ENCODE measurements around the gene AFM. TPM values are rescaled to one million over a fixed set of nuclear protein-coding genes. Genes with fewer than 3 reads are reported as not detected.

AFM gene
- not detected in 2 replicates for total RNA-seq

- H3K4me1 Mint-ChIP-seq (ENCODE audit: low read depth) = no peaks in the 10 kb centered on the region
- no peaks in the 10 kb centered on the region for H3K36me3 Mint-ChIP-seq (ENCODE audit: low read depth)
- no peaks in the 10 kb centered on the region for H3K9me3 Mint-ChIP-seq
- H3K27me3 Mint-ChIP-seq (ENCODE audit: insufficient read depth) = no peaks in the 10 kb centered on the region
- no peak within 1 kb of the TSS for H3K4me3 Mint-ChIP-seq
- intact Hi-C loops (cut with micrococcal nuclease) = no loop called here
- H3K27ac Mint-ChIP-seq = no peak within 1 kb of the TSS
- DNase-seq (ENCODE audit: low spot score) = no peak
These were observed at the start of gene AFM for GRCh38 chr4:73481358-73481757. Gene AFM (plus strand): TSS chr4:73481745. CDS start chr4:73481776, 31 bp downstream.

- Mint-ChIP-seq H3K27ac (no peak overlapping the region), H3K4me1 (ENCODE audit: low read depth) (no peaks in the 10 kb centered on the region), H3K27me3 (ENCODE audit: insufficient read depth) (peaks cover 3% of the 10 kb centered on the region), H3K9me3 (no peaks in the 10 kb centered on the region), H3K4me3 (no peak overlapping the region), H3K36me3 (ENCODE audit: low read depth) (no peaks in the 10 kb centered on the region)
- no peak for DNase-seq (ENCODE audit: low spot score)
- intact Hi-C loops (cut with micrococcal nuclease) = no loop called here
These were observed 49.8 kb upstream of the AFM start for GRCh38 chr4:73431813-73432168.

DNA sequence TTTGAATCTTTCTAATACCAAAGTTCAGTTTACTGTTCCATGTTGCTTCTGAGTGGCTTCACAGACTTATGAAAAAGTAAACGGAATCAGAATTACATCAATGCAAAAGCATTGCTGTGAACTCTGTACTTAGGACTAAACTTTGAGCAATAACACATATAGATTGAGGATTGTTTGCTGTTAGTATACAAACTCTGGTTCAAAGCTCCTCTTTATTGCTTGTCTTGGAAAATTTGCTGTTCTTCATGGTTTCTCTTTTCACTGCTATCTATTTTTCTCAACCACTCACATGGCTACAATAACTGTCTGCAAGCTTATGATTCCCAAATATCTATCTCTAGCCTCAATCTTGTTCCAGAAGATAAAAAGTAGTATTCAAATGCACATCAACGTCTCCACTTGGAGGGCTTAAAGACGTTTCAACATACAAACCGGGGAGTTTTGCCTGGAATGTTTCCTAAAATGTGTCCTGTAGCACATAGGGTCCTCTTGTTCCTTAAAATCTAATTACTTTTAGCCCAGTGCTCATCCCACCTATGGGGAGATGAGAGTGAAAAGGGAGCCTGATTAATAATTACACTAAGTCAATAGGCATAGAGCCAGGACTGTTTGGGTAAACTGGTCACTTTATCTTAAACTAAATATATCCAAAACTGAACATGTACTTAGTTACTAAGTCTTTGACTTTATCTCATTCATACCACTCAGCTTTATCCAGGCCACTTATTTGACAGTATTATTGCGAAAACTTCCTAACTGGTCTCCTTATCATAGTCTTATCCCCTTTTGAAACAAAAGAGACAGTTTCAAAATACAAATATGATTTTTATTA, 49.2 kb upstream of the AFM start:
- Mint-ChIP-seq H3K36me3 (ENCODE audit: low read depth) (no peaks in the 10 kb centered on the region), H3K27me3 (ENCODE audit: insufficient read depth) (peaks cover 3% of the 10 kb centered on the region), H3K4me3 (no peak overlapping the region), H3K27ac (no peak overlapping the region), H3K9me3 (no peaks in the 10 kb centered on the region), H3K4me1 (ENCODE audit: low read depth) (no peaks in the 10 kb centered on the region)
- intact Hi-C loops (cut with micrococcal nuclease) = no loop called here
- DNase-seq (ENCODE audit: low spot score) = no peak

- no peak overlapping the region for H3K4me3 Mint-ChIP-seq
- H3K9me3 Mint-ChIP-seq = no peaks in the 10 kb centered on the region
- H3K27me3 Mint-ChIP-seq (ENCODE audit: insufficient read depth) = peaks cover 3% of the 10 kb centered on the region
- intact Hi-C loops (cut with micrococcal nuclease) = no loop called here
- H3K36me3 Mint-ChIP-seq (ENCODE audit: low read depth) = no peaks in the 10 kb centered on the region
- no peak overlapping the region for H3K27ac Mint-ChIP-seq
- H3K4me1 Mint-ChIP-seq (ENCODE audit: low read depth) = no peaks in the 10 kb centered on the region
- no peak for DNase-seq (ENCODE audit: low spot score)
These were observed 48.4 kb upstream of the AFM start for GRCh38 chr4:73433140-73433539.

DNA sequence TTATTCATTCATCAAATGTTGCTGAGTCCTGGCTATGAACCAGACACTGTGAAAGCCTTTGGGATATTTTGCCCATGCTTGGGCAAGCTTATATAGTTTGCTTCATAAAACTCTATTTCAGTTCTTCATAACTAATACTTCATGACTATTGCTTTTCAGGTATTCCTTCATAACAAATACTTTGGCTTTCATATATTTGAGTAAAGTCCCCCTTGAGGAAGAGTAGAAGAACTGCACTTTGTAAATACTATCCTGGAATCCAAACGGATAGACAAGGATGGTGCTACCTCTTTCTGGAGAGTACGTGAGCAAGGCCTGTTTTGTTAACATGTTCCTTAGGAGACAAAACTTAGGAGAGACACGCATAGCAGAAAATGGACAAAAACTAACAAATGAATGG, 47.2 kb upstream of the AFM start:
- Mint-ChIP-seq H3K27ac (no peak overlapping the region), H3K9me3 (no peaks in the 10 kb centered on the region), H3K27me3 (ENCODE audit: insufficient read depth) (peaks cover 5% of the 10 kb centered on the region), H3K4me3 (no peak overlapping the region), H3K4me1 (ENCODE audit: low read depth) (no peaks in the 10 kb centered on the region), H3K36me3 (ENCODE audit: low read depth) (no peaks in the 10 kb centered on the region)
- intact Hi-C loops (cut with micrococcal nuclease) = no loop called here
- DNase-seq (ENCODE audit: low spot score) = no peak

DNA sequence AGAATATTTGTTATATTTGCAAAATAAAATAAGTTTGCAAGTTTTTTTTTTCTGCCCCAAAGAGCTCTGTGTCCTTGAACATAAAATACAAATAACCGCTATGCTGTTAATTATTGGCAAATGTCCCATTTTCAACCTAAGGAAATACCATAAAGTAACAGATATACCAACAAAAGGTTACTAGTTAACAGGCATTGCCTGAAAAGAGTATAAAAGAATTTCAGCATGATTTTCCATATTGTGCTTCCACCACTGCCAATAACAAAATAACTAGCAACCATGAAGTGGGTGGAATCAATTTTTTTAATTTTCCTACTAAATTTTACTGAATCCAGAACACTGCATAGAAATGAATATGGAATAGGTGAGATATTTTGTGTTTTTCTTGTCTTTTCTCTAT, 45.6 kb upstream of the AFM start, which contains the start of gene AFP:
AFP (plus strand) TSS at position 238 of the 400 bp plus-strand sequence; CDS start at position 280, 42 bp downstream.
- no peak for DNase-seq (ENCODE audit: low spot score)
- no peak within 1 kb of the TSS for H3K27ac Mint-ChIP-seq
- intact Hi-C loops (cut with micrococcal nuclease) = no loop called here
- H3K9me3 Mint-ChIP-seq = no peaks in the 10 kb centered on the region
- H3K4me1 Mint-ChIP-seq (ENCODE audit: low read depth) = no peaks in the 10 kb centered on the region
- H3K36me3 Mint-ChIP-seq (ENCODE audit: low read depth) = no peaks in the 10 kb centered on the region
- H3K27me3 Mint-ChIP-seq (ENCODE audit: insufficient read depth) = peaks cover 6% of the 10 kb centered on the region
- H3K4me3 Mint-ChIP-seq = no peak within 1 kb of the TSS

- Mint-ChIP-seq H3K9me3 (no peaks in the 10 kb centered on the region), H3K27me3 (ENCODE audit: insufficient read depth) (peaks cover 6% of the 10 kb centered on the region), H3K27ac (no peak overlapping the region), H3K4me1 (ENCODE audit: low read depth) (no peaks in the 10 kb centered on the region), H3K36me3 (ENCODE audit: low read depth) (no peaks in the 10 kb centered on the region), H3K4me3 (no peak overlapping the region)
- intact Hi-C loops (cut with micrococcal nuclease) = no loop called here
- no peak for DNase-seq (ENCODE audit: low spot score)
These were observed 44.6 kb upstream of the AFM start for GRCh38 chr4:73436674-73437557.

DNA sequence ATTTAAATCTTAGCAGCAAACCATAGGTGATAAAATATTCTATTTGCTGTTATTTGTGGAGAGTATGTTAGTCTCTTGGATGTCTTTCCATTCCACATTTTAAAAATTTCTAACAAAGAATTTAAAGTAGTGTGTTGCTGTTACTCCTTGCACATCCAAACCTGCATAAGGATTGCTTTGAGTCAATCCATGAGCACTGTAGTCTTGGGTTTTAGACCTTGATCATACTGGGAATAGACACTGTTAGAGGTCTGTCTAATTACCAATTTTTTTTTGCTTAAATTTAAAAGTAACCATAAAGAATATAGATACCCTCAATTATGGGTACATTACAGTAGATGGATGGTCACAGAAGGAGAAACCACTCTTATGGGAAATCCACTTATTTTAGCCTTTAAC, 44.0 kb upstream of the AFM start:
- Mint-ChIP-seq H3K27ac (no peak overlapping the region), H3K4me3 (no peak overlapping the region), H3K36me3 (ENCODE audit: low read depth) (no peaks in the 10 kb centered on the region), H3K9me3 (no peaks in the 10 kb centered on the region), H3K4me1 (ENCODE audit: low read depth) (no peaks in the 10 kb centered on the region), H3K27me3 (ENCODE audit: insufficient read depth) (peaks cover 6% of the 10 kb centered on the region)
- DNase-seq (ENCODE audit: low spot score) = no peak
- intact Hi-C loops (cut with micrococcal nuclease) = no loop called here

DNA sequence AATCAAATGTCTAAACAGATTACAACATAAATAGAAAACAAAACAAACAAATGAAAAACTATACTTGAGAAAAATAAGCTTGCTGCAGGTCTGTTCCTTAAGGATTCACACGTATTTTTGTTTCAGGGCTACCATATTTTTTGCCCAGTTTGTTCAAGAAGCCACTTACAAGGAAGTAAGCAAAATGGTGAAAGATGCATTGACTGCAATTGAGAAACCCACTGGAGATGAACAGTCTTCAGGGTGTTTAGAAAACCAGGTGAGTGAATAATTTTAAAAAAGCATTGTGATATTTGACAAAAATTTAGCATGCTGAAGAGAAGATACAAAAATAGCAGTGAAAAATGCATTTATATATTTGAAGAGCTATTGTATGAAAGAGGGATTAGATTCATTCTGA, 43.5 kb upstream of the AFM start:
- H3K4me3 Mint-ChIP-seq = no peak overlapping the region
- H3K36me3 Mint-ChIP-seq (ENCODE audit: low read depth) = no peaks in the 10 kb centered on the region
- H3K27me3 Mint-ChIP-seq (ENCODE audit: insufficient read depth) = peaks cover 5% of the 10 kb centered on the region
- H3K27ac Mint-ChIP-seq = no peak overlapping the region
- H3K9me3 Mint-ChIP-seq = no peaks in the 10 kb centered on the region
- no peak for DNase-seq (ENCODE audit: low spot score)
- no peaks in the 10 kb centered on the region for H3K4me1 Mint-ChIP-seq (ENCODE audit: low read depth)
- intact Hi-C loops (cut with micrococcal nuclease) = no loop called here

GRCh38 chr4:73438582-73439215, 42.8 kb upstream of the AFM start:
- H3K9me3 Mint-ChIP-seq = no peaks in the 10 kb centered on the region
- no peaks in the 10 kb centered on the region for H3K4me1 Mint-ChIP-seq (ENCODE audit: low read depth)
- intact Hi-C loops (cut with micrococcal nuclease) = no loop called here
- no peak overlapping the region for H3K27ac Mint-ChIP-seq
- H3K27me3 Mint-ChIP-seq (ENCODE audit: insufficient read depth) = peaks cover 4% of the 10 kb centered on the region
- H3K4me3 Mint-ChIP-seq = no peak overlapping the region
- DNase-seq (ENCODE audit: low spot score) = no peak
- no peaks in the 10 kb centered on the region for H3K36me3 Mint-ChIP-seq (ENCODE audit: low read depth)

- Mint-ChIP-seq H3K27ac (no peak overlapping the region), H3K9me3 (no peaks in the 10 kb centered on the region), H3K4me3 (no peak overlapping the region), H3K4me1 (ENCODE audit: low read depth) (no peaks in the 10 kb centered on the region), H3K36me3 (ENCODE audit: low read depth) (no peaks in the 10 kb centered on the region), H3K27me3 (ENCODE audit: insufficient read depth) (peaks cover 4% of the 10 kb centered on the region)
- intact Hi-C loops (cut with micrococcal nuclease) = no loop called here
- no peak for DNase-seq (ENCODE audit: low spot score)
These were observed 42.1 kb upstream of the AFM start for GRCh38 chr4:73439445-73439844.

DNA sequence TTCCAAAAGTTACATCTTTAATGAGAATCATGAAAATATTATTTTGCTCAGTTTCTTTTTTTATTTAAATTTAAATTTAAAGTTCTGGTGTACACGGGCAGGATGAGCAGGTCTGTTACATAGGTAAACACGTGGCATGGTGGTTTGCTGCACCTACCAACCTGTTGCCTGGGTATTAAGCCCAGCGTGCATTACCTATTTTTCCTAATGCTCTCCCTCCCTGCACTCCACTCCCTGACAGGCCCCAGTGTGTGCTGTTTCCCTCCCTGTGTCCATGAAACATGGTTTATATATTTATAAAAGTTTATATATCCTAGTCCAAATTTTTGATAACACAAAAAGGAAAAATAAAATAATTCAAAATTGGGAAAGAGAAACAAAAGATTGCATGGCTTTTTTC, 41.6 kb upstream of the AFM start:
- Mint-ChIP-seq H3K4me3 (no peak overlapping the region), H3K36me3 (ENCODE audit: low read depth) (no peaks in the 10 kb centered on the region), H3K27me3 (ENCODE audit: insufficient read depth) (peaks cover 4% of the 10 kb centered on the region), H3K9me3 (no peaks in the 10 kb centered on the region), H3K4me1 (ENCODE audit: low read depth) (no peaks in the 10 kb centered on the region), H3K27ac (no peak overlapping the region)
- intact Hi-C loops (cut with micrococcal nuclease) = loop anchor here (10.0 kb wide), 2 partner anchors 185 to 215 kb away; partner anchors contain the start of gene ANKRD17
- no peak for DNase-seq (ENCODE audit: low spot score)

DNA sequence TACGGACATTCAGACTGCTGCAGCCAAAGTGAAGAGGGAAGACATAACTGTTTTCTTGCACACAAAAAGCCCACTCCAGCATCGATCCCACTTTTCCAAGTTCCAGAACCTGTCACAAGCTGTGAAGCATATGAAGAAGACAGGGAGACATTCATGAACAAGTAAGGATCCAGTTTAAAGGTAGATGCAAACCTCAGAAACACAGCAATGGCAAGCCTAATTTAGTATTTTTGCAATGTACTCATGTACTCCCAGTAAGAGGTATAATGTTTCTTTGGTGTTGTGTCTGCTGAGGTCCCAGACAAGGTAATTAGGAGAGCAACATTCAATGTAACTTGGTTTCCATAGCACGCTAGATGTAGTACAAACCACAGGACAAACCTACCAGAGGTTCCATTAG, 40.9 kb upstream of the AFM start:
- intact Hi-C loops (cut with micrococcal nuclease) = loop anchor here (10.0 kb wide), 2 partner anchors 186 to 214 kb away; partner anchors contain the start of gene ANKRD17

More for the DNA sequence above, 40.9 kb upstream of the AFM start:
- Mint-ChIP-seq H3K9me3 (no peaks in the 10 kb centered on the region), H3K36me3 (ENCODE audit: low read depth) (no peaks in the 10 kb centered on the region), H3K27me3 (ENCODE audit: insufficient read depth) (peaks cover 4% of the 10 kb centered on the region), H3K4me1 (ENCODE audit: low read depth) (no peaks in the 10 kb centered on the region), H3K27ac (no peak overlapping the region), H3K4me3 (no peak overlapping the region)
- DNase-seq (ENCODE audit: low spot score) = no peak

All from activated T-helper 1 cell treated with anti-CD3 and anti-CD28 coated beads, Interleukin-12 subunit alpha, Interleukin-12 subunit beta, Interleukin-2, Interleukin-4 antibody, amounts not matched to agents 30 ng/mL and 10 ng/mL and 1 ng/mL, durations not matched to agents 14 hours and 24 hours and 36 hours (primary cell).